Measurements from ENCODE around the gene PDLIM7.
"Not testable (repeated sequence)": the region's sequence is repeated elsewhere in the genome, so short reads cannot be mapped to it uniquely, and the experiment has no call there.

The PDLIM7 gene

GRCh38 chr5:177497292-177498012 lies at the start of gene PDLIM7:
Gene PDLIM7 (minus strand): TSS chr5:177497604. CDS start chr5:177496512, 1,092 bp downstream.
- in situ Hi-C loops (cut with HindIII; ENCODE audit: low sequenced_read_pairs) = no loop called here

GRCh38 chr5:177546258-177546741 lies 48.9 kb upstream of the PDLIM7 start:
- in situ Hi-C loops (cut with HindIII; ENCODE audit: low sequenced_read_pairs) = no loop called here

DNA sequence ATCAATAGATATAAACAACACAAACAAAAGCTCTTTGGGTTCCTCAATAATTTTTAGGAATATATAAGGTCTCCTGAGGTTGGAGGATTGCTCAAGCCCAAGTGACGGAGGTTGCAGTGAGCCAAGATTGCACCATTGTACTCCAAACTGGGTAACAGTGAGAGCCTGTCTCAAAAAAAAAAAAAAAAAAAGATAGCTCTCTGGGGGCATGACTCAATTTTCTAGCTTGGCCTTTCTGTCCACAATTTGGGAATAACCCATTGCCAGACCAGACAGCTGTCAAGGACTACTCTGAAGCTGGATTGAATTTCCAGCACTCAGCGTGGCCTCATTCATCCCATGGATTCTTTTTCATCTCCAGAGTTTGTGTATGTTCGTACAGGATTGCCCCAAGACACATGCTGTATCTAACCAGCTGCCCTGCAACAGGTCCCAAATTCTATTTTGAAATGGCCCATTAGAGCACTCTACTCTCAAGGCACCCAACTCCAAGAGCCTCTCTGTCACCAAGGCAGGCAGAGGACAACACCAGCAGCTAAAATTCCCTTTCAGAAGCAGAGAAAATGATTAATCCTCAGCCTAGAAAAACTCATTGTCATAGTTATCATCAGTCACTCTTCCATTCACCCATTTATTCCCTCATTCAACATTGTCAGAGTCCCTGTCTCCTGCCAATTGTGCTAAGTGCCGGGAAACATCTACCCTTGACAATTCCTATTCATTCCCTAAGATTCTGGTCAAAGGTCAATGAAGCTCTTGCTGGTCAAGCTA lies 48.3 kb upstream of the PDLIM7 start:
- in situ Hi-C loops (cut with HindIII; ENCODE audit: low sequenced_read_pairs) = no loop called here

DNA sequence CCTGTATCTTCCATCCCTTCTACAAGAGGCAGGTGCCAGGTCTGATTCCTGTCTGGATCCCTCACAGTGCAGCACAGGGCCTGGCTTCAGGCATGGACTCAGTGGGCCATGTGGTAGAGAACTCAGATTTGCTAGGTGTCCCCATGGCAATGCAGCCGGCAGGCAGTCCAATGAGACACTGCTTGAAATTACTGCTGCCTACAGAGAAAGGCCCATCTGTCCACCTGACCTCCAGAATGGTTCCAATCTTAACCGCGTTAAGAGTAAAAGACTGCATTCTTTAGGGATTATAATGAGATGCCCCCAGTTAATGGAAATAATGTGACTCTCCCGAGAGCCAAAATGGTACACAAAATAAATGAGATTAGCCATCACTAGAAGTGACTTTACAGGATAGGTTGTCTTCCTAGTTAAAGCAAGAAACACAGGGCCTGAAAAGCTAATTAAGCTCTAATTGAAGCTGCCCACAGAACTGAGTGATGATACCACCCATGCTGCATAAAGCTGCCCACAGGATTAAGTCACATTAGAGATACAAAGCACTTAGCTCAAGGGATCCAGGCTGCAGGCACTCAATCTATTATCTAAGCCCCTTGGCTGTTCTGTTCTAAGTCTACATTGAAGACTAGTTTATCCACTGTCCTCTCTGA lies 45.5 kb upstream of the PDLIM7 start:
- in situ Hi-C loops (cut with HindIII; ENCODE audit: low sequenced_read_pairs) = no loop called here

GRCh38 chr5:177540438-177540837 lies 43.0 kb upstream of the PDLIM7 start:
- in situ Hi-C loops (cut with HindIII; ENCODE audit: low sequenced_read_pairs) = no loop called here

- in situ Hi-C loops (cut with HindIII; ENCODE audit: low sequenced_read_pairs) = no loop called here
Measured at GRCh38 chr5:177539411-177539810, 42.0 kb upstream of the PDLIM7 start.

- in situ Hi-C loops (cut with HindIII; ENCODE audit: low sequenced_read_pairs) = no loop called here
Measured at GRCh38 chr5:177538876-177539275, 41.5 kb upstream of the PDLIM7 start.

DNA sequence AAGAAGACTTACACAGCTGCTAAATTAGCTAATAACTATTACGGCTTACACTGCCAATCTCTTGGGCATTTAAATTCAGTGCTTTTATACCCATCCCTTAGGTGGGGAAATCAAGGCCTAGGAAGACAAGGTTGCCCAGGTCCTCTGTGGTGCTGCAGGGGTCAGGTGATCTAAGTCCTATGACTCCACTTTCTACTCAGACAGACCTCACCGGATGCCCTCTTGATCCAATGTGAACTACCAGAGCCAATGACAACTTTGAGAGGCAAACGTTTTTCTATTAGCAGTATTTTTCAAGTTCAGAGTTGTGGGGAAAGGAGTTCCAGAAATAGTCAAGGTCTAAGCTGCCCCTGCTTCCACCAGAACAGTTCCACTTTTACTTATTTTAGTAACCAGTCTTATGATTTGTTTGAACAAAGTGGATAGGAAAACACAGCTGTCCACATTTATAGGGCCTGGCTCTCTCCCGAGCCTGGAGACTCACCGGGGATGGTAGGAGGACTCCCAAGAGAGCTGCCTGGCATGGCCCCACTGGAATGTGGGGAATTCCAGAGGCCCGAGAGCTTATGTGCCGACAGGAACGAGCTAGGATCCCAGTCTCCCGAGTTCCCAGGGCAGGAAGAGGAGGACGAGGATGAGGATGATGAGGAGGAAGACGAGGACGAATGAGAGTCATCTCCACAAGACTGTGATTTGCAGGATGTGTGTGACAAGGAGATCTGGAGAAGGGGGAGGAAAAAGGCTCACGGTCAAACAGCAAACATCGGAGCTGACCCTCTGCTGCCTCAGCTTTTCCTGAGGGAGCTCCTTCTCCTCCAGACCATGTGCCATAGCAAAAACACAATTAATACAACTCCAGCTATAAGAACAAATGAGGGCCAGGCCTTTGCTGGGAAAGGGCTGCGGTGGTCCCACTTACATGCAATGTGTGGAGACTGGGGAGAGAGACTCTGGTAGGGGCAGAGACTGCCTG lies 40.3 kb upstream of the PDLIM7 start:
- in situ Hi-C loops (cut with HindIII; ENCODE audit: low sequenced_read_pairs) = no loop called here

DNA sequence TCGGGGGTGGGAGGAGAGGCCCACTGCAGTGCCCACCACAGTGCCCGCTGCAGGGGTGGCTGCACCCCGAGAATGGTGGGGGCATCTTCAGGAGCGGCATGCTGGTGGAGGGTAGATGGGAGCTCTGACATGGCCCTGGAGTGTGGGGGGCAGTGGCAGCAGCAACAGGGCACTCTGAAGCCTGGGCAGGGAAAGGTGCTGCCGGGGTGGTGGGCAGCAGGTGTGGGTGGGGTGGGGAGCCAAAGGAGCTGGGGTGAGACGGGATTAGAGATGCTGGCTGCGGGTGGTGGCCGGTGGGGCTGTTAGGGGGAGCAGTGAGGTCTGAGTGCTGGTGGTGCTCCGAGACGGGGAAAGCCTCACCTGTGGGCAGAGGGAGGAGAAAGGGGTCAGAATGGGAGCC lies 39.0 kb upstream of the PDLIM7 start:
- in situ Hi-C loops (cut with HindIII; ENCODE audit: low sequenced_read_pairs) = no loop called here

DNA sequence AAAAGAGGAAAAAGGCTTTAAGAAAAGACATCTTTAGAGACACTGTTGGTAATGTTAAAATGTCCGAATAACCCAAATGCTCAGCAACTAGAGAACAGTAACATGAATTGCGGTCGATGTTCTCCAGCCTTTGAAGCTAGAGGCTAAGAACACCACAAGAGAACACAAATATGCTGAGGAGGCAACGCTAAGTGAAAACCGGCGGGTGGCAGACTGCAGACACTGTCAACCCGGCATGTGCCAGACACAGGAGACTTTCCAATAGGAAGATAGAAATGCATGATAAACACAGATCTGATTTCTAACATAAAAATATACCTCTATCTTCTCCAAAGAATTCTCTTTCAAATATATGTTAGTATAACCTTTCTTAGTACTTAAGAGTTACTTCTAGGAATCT lies 37.7 kb upstream of the PDLIM7 start:
- in situ Hi-C loops (cut with HindIII; ENCODE audit: low sequenced_read_pairs) = no loop called here

GRCh38 chr5:177534433-177534832 lies 37.0 kb upstream of the PDLIM7 start:
- in situ Hi-C loops (cut with HindIII; ENCODE audit: low sequenced_read_pairs) = not testable (repeated sequence)

- in situ Hi-C loops (cut with HindIII; ENCODE audit: low sequenced_read_pairs) = no loop called here
Measured at GRCh38 chr5:177531209-177531940, 34.0 kb upstream of the PDLIM7 start.

GRCh38 chr5:177530638-177531037 lies 33.2 kb upstream of the PDLIM7 start:
- in situ Hi-C loops (cut with HindIII; ENCODE audit: low sequenced_read_pairs) = no loop called here

- in situ Hi-C loops (cut with HindIII; ENCODE audit: low sequenced_read_pairs) = no loop called here
Measured at GRCh38 chr5:177529247-177530203, 32.1 kb upstream of the PDLIM7 start.

DNA sequence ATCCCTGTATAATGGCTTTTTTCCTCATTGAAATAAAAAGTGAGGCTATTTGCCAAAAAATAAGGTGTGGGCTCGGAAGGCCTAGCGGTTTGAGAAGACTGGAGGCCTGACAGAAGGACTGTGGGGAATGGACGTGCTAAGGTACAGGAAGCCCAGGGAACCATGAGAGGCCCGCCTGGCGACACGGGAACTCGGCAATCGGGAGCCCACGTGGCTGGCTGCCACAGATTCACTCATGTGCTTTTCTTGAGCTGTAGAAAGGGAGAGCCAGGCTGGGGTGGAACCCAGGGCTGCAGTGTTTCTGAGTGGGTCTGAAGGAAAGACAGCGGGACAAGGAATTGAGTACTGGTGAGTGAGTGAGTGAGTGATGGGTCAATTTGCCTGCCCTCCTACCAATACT lies 31.2 kb upstream of the PDLIM7 start:
- in situ Hi-C loops (cut with HindIII; ENCODE audit: low sequenced_read_pairs) = no loop called here

DNA sequence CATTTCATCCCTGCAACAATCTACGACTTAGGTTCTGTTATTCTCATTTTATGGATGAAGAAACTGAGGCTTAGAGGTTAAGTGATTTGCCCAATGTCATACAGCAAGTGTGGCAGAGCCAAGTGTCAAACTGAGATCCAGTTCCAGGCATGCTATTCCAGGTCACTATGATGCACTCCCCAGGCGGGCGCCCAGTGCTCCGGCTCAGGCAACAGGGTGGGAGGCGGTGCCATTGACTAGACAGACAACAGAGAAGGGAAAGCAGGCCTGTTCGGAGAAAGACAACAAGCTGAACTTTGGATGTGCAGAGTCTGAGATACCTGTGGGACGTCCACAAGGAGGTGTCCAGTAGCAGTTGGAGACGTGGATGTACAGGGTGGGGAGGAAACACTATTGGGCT lies 30.2 kb upstream of the PDLIM7 start:
- in situ Hi-C loops (cut with HindIII; ENCODE audit: low sequenced_read_pairs) = no loop called here

- in situ Hi-C loops (cut with HindIII; ENCODE audit: low sequenced_read_pairs) = no loop called here
Measured at GRCh38 chr5:177526791-177527190, 29.4 kb upstream of the PDLIM7 start.

- in situ Hi-C loops (cut with HindIII; ENCODE audit: low sequenced_read_pairs) = no loop called here
Measured at GRCh38 chr5:177526191-177526590, 28.8 kb upstream of the PDLIM7 start.
